ENCODE results near the gene PNLIPRP2.

PNLIPRP2 gene

DNA sequence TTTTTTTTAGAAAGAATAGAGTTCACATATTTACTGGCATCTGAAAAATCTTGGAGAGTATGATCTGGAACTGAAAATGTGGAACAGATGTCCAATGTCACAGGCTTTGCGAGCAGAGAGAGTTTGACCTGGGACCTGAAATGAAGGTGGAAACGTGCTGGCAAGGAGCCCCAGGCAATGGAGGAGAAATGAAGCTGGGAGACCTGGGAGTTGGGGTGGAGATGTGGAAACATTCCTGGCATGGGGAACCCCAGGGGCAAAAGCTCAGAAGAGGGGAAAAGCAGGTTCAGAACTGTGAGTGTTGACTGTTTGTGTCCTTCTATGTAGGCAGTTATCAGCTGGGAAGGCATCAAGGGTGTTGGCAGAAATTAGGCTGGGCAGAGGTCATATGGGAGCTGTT lies 7.3 kb upstream of the PNLIPRP2 start:
- no peak for DNase-seq

DNA sequence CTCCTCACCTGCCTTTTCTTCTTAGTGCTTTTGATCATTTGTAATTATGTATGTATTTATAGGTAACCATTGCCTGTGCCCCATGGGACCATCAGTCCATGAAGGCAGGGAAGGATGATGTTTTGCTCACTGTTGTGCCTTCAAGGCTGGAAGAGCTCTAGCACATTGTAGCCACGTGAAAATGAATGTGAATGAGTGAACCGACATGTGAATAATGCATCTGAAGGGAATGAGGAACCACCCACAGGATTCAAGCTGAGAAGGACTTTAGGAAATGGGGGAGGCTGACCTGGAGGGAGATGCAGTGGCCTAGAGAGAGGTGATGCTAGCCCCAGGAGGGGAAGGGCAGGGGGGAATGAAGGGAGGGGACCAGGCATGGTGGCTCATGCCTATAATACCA lies 6.0 kb upstream of the PNLIPRP2 start:
- DNase-seq: no peak

DNA sequence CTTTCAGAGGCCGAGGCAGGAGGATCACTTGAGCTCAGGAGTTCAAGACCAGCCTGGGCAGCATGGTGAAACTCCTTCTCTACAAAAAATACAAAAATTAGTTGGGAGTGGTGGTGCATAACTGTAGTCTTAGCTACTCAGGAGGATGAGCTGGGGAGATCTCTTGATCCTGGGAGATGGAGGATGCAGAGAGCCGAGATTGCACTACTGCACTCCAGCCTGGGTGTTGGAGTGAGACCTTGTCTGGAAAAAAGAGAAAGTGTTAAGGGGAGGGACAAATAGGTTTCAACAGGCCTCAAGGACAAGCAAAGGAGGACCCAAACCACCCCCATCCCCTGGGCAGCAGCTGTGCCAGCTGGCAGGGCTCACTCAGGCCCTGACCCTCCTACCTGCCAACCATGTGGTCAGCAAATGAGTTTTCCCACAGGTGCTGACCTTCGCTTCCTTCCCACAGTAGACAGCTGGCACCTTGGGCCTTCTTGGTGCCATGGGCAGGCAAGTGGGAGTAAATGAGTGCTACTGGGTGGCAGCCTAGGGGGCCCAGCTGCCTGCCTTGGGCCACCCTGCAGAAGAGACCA lies 5.5 kb upstream of the PNLIPRP2 start:
- DNase-seq: no peak

DNA sequence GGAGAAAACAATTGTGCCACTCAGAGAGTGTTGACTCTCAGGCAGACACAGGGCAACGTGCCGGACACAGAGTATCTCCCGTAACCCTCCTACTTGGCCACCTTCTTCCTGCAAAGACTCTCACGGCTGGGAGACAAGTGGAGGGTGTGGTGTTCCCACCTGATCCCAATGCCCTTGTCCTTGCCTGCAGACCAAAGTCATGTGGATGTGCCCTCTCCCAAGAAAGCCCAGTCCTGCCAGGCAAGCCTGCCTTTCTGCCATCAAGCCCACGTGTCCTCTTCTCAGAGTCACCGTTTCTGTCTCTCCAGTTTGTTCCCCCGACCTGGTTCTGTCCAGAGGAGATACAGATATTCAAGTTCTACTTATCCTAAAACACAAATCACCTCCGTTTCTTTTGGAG lies 723 bp downstream of the PNLIPRP2 start:
- no peak for DNase-seq

DNA sequence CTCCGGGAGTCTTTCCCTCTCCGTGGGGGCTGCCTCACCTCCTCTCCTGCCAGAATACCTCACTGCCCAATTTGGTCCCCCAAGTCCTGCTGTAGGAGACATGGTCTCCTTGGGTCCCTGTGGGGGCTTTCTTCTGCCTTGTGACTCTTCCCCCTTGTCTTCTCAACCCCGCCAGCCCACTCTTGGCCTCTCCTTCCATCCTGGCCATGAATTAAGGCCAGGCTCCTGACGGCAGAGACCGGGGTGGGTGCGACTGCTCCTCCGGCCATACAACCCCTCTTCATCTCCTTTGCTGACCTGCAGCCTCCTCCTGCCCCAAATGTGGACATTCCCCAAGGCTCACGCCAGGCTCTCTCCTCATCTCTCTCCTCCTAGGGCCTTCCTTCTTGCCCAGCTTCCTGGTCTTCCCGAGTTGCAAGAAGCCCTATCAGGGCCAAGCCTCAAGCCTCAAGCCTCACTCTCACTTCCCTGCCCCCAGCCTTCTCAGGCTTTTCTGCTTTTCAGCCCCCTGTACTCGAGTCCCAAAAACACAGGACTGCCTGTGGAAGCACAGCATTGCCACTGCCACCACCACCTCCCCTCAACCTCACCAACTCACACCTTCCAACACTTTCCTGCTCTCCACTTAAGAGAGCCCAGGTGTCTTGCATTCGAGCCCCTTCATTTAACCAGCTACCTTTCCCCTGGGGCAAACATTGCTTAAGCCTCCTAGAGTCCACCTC lies 1.3 kb downstream of the PNLIPRP2 start:
- DNase-seq: no peak

DNA sequence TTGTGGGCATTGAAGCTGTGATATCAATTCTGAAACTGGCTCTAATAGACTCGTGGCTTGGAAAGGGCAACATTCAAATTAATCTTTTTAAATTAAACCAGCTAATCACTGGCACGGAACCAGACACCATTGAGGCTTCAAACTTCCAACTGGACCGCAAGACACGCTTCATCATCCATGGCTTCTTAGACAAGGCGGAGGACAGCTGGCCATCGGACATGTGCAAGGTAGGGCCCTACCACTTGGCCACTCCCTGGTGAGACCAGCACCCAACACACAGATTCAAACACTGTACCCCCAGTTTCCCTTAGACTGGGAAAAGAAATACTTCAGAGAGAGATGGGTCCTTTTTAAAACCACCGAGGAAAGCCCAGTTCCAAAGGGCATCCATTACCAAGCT lies 5.1 kb downstream of the PNLIPRP2 start:
- DNase-seq: no peak

DNA sequence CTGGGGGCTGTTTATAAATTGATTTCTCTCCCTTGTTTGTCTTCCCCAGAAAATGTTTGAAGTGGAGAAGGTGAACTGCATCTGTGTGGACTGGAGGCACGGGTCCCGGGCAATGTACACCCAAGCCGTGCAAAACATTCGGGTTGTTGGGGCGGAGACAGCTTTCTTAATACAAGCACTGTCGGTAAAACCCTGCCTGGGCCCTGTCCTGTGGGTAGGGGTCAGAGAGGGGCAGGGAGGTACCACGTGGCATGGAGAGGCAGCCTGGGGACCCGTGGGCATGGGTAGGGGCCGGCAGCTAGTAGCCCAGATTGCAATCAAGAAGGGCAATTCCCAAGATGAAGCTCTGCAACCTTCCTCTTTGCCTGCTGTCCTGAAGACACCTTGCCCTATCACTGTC lies 6.1 kb downstream of the PNLIPRP2 start:
- no peak for DNase-seq

DNA sequence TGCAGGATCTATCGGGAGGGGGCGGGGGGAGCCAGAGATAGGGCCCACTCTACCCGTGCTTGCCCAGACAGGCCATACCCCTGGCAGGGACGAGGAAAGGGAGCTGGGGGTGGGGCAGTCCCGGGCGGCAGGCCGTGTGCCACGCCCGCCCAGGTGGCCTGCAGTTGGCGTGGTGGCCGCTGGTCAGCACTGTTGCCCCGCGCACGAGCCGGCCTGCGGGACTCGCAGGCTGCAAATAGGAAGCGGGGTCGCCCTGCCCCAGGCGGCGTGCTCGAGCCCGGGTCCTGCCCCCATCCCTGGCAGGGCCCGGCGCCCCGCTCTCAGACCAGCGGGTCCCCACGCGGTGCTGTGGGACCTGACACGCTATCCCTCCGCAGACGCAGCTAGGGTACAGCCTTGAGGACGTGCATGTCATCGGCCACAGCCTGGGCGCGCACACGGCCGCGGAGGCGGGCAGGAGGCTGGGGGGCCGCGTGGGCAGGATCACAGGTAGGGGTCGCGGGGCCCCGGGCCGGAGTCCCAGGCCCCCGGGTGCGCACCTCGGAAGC lies 6.7 kb downstream of the PNLIPRP2 start:
- no peak for DNase-seq

DNA sequence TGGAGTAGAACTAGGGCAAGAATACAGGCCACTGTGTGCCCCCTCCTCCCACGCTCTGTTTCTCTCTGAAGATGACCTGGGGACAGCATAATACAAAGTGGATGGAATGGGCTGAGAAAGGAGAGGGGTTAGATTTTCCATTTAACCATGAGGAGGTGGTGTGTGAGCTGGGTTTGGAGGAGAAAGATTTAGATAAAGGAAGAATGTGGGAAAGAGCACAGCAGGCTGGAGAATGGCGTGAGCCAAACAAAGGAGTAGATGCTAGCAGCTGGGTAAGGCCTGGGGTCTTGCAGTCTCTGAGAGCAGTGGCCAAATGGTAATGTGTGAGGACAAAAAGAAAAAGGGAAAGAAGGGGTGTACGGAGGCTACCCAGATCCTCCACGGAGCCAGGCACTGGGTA lies 8.6 kb downstream of the PNLIPRP2 start:
- DNase-seq: no peak

DNA sequence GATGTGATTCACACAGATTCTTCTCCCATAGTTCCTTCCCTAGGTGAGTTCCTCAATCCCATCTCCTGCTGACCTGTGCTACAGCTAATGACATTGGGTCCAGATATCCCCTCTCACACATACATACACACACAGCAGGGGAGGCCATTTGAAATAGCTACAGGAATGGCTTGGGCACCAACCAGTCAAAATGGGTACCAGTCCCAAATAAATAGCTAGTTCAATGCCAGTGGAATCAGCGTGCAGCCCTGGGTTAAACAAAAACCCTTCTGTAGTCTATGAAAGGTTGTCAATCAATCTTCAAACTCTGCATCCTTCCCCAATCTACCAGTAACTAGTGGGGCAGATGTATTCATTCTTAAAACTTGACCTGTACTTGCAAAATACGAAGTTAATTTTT lies 9.3 kb downstream of the PNLIPRP2 start:
- no peak for DNase-seq

DNA sequence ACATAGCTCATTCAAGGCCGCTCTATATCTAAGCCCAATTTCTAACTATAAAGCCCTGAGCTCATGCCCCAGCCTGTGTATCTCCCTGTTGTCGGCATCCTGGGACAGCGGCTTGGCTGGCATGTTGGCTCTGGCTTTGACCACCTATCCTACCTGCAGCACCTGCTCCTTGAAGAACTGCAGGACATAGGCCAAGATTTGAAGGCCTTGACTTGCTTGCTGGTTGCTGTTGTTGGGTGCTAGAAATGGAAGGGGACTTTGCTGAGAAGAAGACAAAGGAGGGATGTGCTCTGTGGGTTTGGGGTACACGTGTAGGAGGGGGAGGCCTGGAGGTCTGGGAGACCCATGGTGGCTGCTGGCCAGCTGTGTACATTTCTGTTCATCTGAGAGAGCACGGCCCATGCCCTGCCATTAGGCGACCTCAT lies 11.1 kb downstream of the PNLIPRP2 start:
- DNase-seq: no peak

DNA sequence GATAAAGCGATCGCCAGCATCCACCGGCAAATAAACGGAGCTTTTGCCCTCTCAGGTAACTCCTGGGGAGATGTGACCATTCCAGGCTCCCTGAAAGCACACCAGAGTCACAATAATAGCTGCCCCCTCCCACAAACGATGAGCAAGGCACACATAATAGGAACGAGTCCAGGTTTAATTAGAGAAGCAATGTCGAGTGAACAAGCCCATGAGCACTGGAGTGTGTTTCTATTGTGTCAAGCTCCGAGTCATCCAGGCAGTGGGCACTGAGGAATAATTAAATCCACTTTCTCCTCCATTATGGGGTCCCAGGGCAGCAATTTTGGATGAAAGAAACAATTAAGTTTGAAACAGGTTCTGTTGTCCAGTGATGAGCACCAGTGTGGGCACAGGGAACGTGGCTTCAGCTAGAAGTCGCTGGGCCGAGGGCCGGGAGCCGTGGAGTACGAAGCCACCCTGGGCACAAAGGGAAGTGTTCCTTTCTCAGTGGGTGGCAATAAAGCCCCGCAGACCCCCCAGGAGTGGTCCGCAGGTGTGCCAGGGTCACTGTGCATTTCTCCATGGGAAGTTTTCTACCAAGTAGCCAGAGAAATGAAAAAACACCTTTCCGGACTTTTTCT lies 12.0 kb downstream of the PNLIPRP2 start:
- DNase-seq: no peak

DNA sequence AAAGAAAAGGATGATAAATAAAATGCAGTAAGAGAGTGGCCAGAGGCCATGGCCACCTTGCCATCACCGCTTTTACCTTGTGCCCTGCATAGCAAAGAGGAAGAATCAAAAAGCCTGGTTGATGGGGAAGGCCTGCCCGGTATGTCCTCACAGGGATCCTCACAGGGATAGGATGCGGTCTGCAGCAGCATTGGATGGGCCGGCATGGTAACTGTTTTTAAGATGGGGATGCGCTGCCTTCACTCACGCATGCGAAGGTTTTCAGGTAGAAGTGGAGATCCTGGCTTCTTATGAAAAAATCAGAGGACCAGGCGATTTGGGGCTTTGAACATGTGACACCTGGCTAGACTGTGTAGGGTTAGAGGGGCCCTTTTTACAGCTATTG lies 12.5 kb downstream of the PNLIPRP2 start:
- no peak for DNase-seq

DNA sequence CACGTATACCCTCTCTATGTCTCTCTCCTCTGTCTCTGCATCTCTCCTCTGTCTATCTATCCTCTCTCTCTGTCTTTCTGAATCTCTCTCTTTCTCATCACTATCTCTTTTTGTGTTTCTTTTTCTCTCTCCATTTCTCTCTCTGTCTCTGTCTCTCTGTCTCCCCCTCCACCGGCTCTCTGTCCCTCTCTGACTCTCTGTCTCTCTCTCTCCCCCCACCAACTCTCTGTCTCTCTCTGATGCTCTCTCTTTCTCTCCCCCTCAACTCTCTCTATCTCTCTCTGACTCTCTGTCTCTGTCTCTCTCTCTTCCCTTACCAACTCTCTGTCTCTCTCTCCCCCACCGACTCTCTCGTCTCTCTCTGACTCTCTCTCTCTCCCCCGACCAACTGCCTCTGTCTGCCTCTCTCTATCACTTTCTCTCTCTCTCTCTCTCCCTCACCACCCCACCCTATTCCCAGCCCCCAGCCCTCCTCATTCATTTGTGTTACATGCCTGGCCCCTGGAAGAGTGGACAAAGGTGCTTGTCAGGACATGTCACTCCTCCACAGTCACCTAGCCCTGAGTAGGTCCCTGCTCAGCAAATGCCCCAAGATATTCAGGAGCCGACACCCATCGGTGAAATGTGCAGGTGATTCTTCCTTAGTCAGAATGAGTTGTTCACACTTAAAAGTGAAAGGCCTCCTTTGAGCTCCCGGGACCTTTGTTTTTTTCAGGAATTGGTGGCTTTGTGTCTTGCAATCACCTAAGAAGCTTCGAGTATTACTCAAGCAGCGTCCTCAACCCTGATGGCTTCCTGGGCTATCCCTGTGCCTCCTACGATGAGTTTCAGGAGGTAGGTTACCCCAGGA lies 13.6 kb downstream of the PNLIPRP2 start:
- no peak for DNase-seq

DNA sequence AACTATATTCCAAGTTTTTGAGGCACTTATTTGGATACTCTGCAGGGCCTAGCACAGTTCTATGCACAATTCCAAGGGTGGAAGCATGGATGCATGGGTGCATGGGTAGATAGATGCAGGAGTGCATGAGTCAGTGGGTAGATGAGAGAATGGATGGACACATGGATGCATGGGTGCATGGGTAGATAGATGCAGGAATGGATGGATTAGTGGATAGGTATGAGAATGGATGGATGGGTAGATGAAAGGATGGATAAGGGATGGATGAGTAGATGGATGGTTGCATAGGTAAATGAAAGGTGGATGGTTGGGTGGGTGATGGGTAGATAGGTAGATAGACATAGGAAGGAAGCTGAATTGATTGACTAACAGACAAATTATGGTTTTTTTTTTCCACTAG lies 15.6 kb downstream of the PNLIPRP2 start:
- no peak for DNase-seq

DNA sequence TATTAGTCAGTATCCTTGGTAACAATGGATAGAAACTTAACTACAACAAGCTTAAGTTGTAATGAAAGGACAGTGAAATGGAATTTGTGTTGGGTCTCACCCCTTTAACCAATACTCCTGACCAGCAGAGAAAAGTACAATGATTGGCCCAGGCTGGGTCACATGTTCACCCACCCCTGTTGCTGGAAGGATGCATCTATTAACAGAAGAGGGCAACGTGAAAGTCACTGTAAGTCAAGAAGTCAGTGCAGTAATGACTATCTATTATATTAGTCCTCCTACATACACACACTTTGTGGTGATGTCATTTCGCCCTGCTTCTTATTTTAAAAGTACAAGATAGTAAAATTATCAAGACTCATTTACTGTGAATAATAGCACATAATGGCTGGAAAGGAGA lies 16.2 kb downstream of the PNLIPRP2 start:
- no peak for DNase-seq

DNA sequence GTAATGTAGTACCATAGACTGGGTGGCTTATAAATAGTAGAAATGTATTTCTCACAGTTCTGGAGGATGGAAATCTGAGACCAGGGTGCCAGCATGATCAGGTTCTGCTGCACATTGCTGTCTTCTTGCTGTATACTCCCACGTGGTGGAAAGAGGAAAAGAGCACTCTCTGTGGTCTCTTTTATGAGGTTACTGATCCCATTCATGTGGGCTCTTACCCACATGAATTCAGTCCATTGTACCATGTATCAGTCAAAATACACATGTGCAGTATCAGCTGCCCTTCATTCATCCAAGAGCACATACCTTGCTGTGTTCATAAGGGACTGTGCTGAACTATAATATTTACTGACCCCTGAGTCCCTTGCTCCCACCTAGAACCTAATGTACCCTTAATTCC lies 17.1 kb downstream of the PNLIPRP2 start:
- no peak for DNase-seq

DNA sequence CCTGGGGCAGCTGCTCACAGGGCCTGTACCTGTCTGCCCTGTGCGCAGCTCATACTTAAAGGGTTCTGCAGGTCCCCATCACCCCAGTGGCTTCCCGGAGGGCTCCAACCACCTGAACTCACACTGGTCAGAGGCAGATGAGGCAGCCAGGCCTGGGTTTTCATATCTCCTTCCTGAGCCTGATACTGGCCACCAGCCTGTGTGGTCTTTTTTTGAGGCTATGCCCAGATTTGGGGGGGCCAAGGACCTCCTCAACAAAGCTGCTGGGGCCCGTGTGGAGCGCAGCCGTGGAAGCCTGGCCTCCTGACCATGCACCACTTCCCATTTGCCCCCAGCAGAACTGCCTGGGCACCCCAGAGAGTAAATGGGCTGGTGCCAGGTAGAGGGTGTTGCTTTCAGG lies 25.7 kb downstream of the PNLIPRP2 start:
- no peak for DNase-seq

DNA sequence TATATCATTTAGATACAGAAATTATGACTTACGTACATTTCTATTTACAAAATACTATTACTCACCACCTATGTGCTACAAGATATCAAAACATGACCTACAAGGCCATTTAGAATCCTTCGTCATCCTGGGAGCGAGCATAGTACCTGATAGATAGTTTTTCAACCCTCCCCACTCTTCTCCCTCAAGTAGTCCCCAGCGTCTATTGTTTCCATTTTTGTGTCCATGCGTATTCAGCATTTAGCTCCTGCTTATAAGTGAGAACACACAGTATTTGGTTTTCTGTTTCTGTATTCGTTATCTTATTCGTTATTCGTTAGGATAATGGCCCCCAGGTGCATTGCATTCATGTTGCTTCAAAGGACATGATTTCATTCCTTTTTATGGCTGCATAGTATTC lies 28.1 kb downstream of the PNLIPRP2 start:
- DNase-seq: no peak

DNA sequence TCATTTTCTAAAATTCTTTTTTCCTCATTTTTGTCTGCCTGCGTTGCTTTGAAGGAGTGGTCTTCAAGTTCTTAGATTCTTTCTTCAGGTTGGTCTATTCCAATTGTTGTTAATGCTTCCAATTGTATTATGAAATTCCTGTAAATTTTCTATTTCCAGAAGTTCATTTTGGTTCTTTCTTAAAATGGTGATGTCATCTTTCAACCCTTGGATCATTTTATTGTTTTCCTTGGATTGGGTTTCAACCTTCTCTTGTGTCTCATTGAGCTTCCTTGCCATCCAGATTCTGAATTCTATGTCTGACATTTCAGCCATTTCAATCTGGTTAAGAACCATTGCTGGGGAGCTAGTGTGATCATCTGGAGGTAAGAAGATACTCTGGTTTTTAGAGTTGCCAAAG lies 33.1 kb downstream of the PNLIPRP2 start:
- no peak for DNase-seq

DNA sequence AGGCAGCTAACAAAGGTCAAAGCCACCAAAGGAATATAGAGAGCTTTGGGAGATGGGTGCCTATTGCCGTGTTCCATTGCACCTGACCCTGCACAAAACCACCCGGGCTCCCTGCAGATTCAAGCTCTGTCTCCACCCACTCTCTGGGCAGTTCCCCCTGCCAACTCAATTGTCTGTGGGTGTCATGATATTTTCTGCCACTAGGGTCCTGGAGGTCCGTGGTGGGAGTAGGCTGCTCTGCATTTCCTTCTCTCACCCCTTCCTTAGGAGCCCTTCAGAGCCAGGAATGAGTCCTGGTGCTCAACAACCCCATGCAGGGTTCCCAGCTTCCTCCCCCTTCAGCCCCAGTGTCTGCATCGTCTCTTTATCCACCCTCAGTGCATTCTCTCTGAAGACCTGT lies 34.1 kb downstream of the PNLIPRP2 start:
- DNase-seq: no peak

DNA sequence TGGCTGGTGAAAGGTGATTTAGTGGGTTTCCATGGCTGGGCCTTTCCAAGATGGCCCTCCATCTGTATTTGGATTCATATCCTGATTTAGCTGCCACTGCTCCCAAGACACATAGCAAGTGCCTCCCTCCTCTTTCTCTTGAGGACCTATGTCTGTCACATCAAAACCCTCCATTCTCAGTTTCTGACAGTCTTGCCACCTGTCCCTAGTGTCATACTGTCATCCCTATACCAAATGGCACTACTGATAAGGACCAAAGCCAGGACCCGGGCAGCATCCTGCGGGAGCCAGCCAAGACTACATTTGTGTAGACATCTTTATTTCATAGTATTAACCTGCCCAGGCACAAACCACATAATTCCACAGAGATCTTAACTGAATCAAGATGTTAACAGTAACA lies 34.8 kb downstream of the PNLIPRP2 start:
- no peak for DNase-seq

DNA sequence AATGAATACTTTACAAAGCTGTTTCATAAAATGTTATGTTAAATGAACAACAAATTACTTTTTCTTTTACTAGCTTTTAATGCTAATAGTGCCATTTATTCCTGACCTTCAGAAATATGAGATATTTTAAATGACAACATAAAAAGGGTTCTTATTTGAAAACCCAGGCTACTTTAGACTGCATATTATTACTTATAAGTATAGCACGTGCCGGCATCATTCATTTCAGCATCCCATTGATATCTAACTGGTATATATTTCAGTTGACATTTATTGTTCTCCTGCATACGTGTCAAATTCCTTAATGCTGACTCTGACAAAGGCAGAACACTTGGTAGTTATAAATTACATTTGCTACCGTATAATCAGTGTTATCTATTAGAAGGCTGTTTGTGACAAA lies 35.3 kb downstream of the PNLIPRP2 start:
- DNase-seq: no peak

Data from COR-L47 (cell line).